Measurements from ENCODE around the gene ARSI.

Gene ARSI

DNA sequence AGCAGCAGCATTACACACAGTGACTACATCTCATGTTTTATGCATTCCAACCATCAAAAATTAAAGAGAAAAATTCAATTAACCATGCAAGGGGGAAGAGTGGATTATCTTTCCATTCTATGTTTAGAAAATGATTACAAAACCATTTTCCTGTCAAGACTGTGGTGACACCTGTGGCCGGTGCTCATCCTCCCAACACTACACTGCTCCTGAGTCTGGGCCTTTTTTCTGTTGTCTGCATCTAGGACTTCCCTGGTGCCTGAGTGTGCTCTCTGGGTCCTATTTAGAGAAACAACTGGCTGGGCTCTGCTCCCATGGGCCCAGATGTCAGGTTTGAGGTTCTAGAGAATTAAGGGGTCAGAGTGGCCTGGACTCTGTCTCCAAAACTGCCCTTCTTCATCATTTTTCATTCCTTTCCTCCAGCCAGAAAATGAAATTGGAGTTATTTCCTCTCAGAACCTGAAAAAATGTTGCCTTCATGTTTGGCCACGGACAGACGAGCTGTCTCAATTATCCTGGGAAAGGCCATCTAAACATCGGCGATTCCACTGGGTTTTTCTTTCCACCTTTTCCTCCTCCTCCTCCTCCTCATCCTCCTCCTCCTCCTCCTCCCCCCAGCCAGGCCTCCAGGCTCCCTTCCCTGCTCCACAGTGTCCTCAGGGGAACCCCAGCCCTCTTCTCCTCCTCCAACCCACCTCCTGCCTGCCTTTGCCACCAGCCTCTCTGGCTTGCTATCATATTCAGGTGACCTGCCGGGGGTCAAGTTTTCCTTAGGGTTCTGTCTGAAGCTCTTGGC lies 11.4 kb upstream of the ARSI start:
- TF ChIP-seq ZFX (IDR thresholded peaks at IDR 0.05) (no peak), CTCF (conservative IDR thresholded peaks at IDR 0.05) (no peak)
- no peak overlapping the region for H3K27ac ChIP-seq

DNA sequence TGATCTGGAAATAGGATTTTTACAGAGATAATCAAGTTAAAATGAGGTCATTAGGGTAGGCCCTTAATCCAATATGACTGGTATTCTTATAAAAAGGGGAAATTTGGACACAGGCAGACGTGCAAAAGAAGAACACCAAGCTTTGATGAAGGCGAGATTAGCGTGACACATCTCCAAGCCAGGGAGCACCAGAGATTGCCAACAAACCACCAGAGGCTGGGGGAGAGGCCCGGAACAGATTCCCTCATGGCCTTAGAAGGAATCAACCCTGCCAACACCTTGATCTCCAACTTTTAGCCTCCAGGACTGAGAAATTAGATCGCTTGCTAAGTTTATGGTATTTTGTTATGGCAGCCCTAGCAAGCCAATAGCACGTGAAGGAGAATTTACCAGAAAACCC lies 10.8 kb upstream of the ARSI start:
- no peak overlapping the region for H3K27ac ChIP-seq
- TF ChIP-seq CTCF (conservative IDR thresholded peaks at IDR 0.05) = no peak
- TF ChIP-seq ZFX (IDR thresholded peaks at IDR 0.05) = no peak

GRCh38 chr5:150312518-150312917 lies 9.8 kb upstream of the ARSI start:
- TF ChIP-seq CTCF (conservative IDR thresholded peaks at IDR 0.05) (no peak), ZFX (IDR thresholded peaks at IDR 0.05) (no peak)
- H3K27ac ChIP-seq = no peak overlapping the region

DNA sequence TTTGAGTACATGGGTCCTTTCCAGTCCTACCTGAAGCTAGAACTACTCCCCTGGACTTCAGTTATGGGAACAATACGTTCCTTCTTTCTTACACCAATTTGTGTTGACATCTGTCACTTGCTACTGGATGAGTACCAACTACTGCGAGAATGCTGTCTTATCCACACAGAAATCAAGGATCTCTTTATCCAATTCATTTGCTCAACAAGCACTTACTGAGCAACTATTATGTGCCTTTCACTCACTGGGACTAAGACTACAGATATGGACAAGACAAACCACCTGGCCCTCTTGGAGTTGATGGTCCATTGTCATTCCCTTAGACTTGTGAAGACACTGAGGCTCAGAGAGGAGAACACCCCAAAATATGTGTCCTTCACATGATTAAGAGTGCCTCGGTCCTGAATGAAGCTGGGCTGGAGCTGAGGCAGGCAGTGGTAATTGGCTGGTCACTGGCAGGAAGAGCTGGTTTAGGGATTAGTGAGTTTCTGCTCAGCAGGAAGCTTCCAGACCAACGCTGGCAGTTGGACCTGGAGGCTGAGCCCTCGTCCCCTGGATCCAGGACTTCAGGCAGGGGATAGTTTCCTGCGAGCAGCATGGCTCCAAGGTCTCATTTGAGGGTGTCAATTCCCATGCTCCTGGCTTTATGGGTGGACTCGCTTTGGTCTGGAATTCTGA lies 8.4 kb upstream of the ARSI start:
- no peak overlapping the region for H3K27ac ChIP-seq
- TF ChIP-seq ZFX (IDR thresholded peaks at IDR 0.05) = no peak
- TF ChIP-seq CTCF (conservative IDR thresholded peaks at IDR 0.05) = no peak

- TF ChIP-seq ZFX (IDR thresholded peaks at IDR 0.05) (no peak), CTCF (conservative IDR thresholded peaks at IDR 0.05) (no peak)
- H3K27ac ChIP-seq = no peak overlapping the region
These were observed 7.5 kb upstream of the ARSI start for GRCh38 chr5:150310246-150310645.

DNA sequence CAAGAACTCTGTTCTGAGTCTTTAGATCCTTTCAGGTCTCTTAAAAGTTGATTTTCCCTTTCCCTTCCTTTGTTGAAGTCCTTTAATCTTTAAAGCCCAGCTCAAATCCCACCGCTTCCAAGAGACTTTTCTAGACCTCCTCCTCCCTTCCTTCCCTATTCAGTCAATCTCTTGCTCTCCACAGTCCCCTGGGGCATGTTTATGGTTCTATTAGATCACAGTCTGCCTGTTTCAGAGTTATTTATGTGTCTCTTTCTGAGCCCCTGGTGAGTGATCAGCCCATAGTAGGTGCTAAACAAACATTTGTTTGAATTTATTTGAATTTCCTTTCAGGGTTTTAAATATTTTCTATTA lies 7.2 kb upstream of the ARSI start:
- TF ChIP-seq ZFX (IDR thresholded peaks at IDR 0.05) = no peak
- TF ChIP-seq CTCF (conservative IDR thresholded peaks at IDR 0.05) = no peak
- H3K27ac ChIP-seq = no peak overlapping the region

- H3K27ac ChIP-seq = no peak overlapping the region
- no peak for TF ChIP-seq CTCF (conservative IDR thresholded peaks at IDR 0.05)
- TF ChIP-seq ZFX (IDR thresholded peaks at IDR 0.05) = no peak
These were observed 6.6 kb upstream of the ARSI start for GRCh38 chr5:150309101-150309885.
